Fibroblast of lung (primary cell): ENCODE results near the gene RIMS3. TPM values are rescaled to one million over a fixed set of nuclear protein-coding genes. Genes with fewer than 3 reads are reported as not detected.

Experiments
- DNase-seq, 2 donors: peaks; one replicate each; pipeline versions ENCODE4 v3.0.0 to v3.0.0-alpha.2; 2010; ENCODE audit warnings: low read depth in 2 of 2
- H2AFZ ChIP-seq: 2 replicates; pipeline ENCODE4 v1.5.1; 2012; ENCODE audit warnings: low read length, control low read depth, inconsistent platforms
- H3K27ac ChIP-seq: 2 replicates; pipeline ENCODE4 v1.5.1; 2011; ENCODE audit warnings: low read length, control low read depth; ENCODE audit not compliant: insufficient read depth
- H3K27me3 ChIP-seq: 2 replicates; pipeline ENCODE4 v1.5.1; 2011; ENCODE audit warnings: mild to moderate bottlenecking, low read length; ENCODE audit not compliant: control insufficient read depth, insufficient read depth
- H3K36me3 ChIP-seq: 2 replicates; pipeline ENCODE4 v1.5.1; 2011; ENCODE audit warnings: low read length; ENCODE audit not compliant: control insufficient read depth, insufficient read depth
- H3K4me1 ChIP-seq: 2 replicates; pipeline ENCODE4 v1.5.1; 2011; ENCODE audit warnings: low read length; ENCODE audit not compliant: control insufficient read depth, insufficient read depth; ENCODE audit errors: extremely low read depth
- H3K4me2 ChIP-seq: 2 replicates; pipeline ENCODE4 v1.5.1; 2011; ENCODE audit warnings: low read length, control low read depth; ENCODE audit not compliant: insufficient read depth; ENCODE audit errors: extremely low read depth
- H3K4me3 ChIP-seq, 4 experiments: fragments of 200-600 bp in 1 of 4; sonication (generic) in 1 of 4; replicated peaks in 1 of 4; 2 replicates each; pipeline ENCODE4 v1.5.1; 2011 to 2016; ENCODE audit warnings: low read length in 4 of 4, low read depth in 3 of 4, mild to moderate bottlenecking in 3 of 4, control low read depth in 2 of 4, inconsistent platforms in 1 of 4, mixed read lengths in 1 of 4; ENCODE audit not compliant: insufficient read depth in 1 of 4; ENCODE audit errors: control extremely low read depth in 1 of 4
- H3K79me2 ChIP-seq: 2 replicates; pipeline ENCODE4 v1.5.1; 2012; ENCODE audit warnings: mild to moderate bottlenecking, low read length, inconsistent platforms; ENCODE audit not compliant: control insufficient read depth, insufficient read depth
- H3K9ac ChIP-seq: 2 replicates; pipeline ENCODE4 v1.5.1; 2011; ENCODE audit warnings: mild to moderate bottlenecking, low read length, control low read depth; ENCODE audit not compliant: insufficient read depth
- H3K9me3 ChIP-seq: 2 replicates; pipeline ENCODE4 v1.5.1; 2012; ENCODE audit warnings: low read depth, low read length; ENCODE audit not compliant: control insufficient read depth, insufficient read depth
- H4K20me1 ChIP-seq: 2 replicates; pipeline ENCODE4 v1.5.1; 2011; ENCODE audit warnings: low read length; ENCODE audit not compliant: control insufficient read depth, insufficient read depth; ENCODE audit errors: extremely low read depth
- CTCF ChIP-seq, 2 donors: IDR thresholded peaks in 1 of 2; conservative IDR thresholded peaks in 1 of 2; 1 replicate in 1 of 2; 2 replicates in 1 of 2; pipeline ENCODE4 v1.5.1; 2011 to 2012; ENCODE audit warnings: low read length in 2 of 2, control low read depth in 1 of 2, inconsistent platforms in 1 of 2, low read depth in 1 of 2, mild to moderate bottlenecking in 1 of 2
- EZH2 ChIP-seq: IDR thresholded peaks from 2 replicates; pipeline ENCODE4 v1.5.1; 2012; ENCODE audit warnings: low read length, control low read depth, mild to moderate bottlenecking; ENCODE audit errors: missing control alignments
- polyA plus RNA-seq, 2 donors: library from polyadenylated mRNA; depleted of rRNA in 1 of 2; stranded (reverse) in 1 of 2; unstranded in 1 of 2; fragments of >200 nt; gene quantifications; 2 replicates each; pipeline ENCODE4 v1.2.1, GENCODE V29; 2011 to 2012; ENCODE audit warnings: missing spikeins in 1 of 2
- total RNA-seq: library from RNA; depleted of rRNA; stranded (reverse); fragments of >200 nt; gene quantifications from 2 replicates; pipeline ENCODE4 v1.2.1, GENCODE V29; 2014

RIMS3 gene
- total and polyA plus RNA-seq, 2 donors (not counting 1 experiment from before 2014, with no cell fraction given), result 0.11 to 0.33 TPM

GRCh38 chr1:40662151-40662550, 3.3 kb downstream of the RIMS3 start:
- Histone ChIP-seq H3K4me2 (no peak overlapping the region), H3K36me3 (no peaks in the 10 kb centered on the region), H4K20me1 (no peaks in the 10 kb centered on the region), H2AFZ (no peak overlapping the region), H3K79me2 (no peaks in the 10 kb centered on the region), H3K4me3 (no peak overlapping the region), H3K27ac (no peak overlapping the region), H3K27me3 (peaks cover 32% of the 10 kb centered on the region), H3K4me1 (no peaks in the 10 kb centered on the region), H3K9ac (no peak overlapping the region), H3K9me3 (no peaks in the 10 kb centered on the region)
- no peak for TF ChIP-seq EZH2
- DNase-seq, result no peak

GRCh38 chr1:40661678-40662077, 3.8 kb downstream of the RIMS3 start:
- H3K79me2 ChIP-seq, result no peaks in the 10 kb centered on the region
- no peaks in the 10 kb centered on the region for H4K20me1 ChIP-seq
- no peaks in the 10 kb centered on the region for H3K9me3 ChIP-seq
- no peak for DNase-seq
- H3K4me1 ChIP-seq, result no peaks in the 10 kb centered on the region
- H3K27me3 ChIP-seq, result peaks cover 36% of the 10 kb centered on the region
- TF ChIP-seq EZH2, result no peak
- TF ChIP-seq CTCF (conservative IDR thresholded peaks at IDR 0.05 in 1 of 2, IDR thresholded peaks at IDR 0.05 in 1 of 2; ENCODE audit: low read depth in 1 of 2, low read length in 2 of 2), result no peak
- no peak overlapping the region for H3K4me2 ChIP-seq
- no peak overlapping the region for H3K9ac ChIP-seq
- H3K4me3 ChIP-seq, result no peak overlapping the region
- no peak overlapping the region for H3K27ac ChIP-seq
- no peaks in the 10 kb centered on the region for H3K36me3 ChIP-seq
- H2AFZ ChIP-seq, result no peak overlapping the region

GRCh38 chr1:40659649-40659947, 5.9 kb downstream of the RIMS3 start:
- Histone ChIP-seq H3K9ac (no peak overlapping the region), H3K4me2 (no peak overlapping the region), H3K36me3 (no peaks in the 10 kb centered on the region), H2AFZ (no peak overlapping the region), H3K27me3 (peaks cover 34% of the 10 kb centered on the region), H3K79me2 (no peaks in the 10 kb centered on the region), H3K9me3 (no peaks in the 10 kb centered on the region), H3K4me3 (no peak overlapping the region), H4K20me1 (no peaks in the 10 kb centered on the region), H3K27ac (no peak overlapping the region), H3K4me1 (no peaks in the 10 kb centered on the region)
- no peak for TF ChIP-seq CTCF (conservative IDR thresholded peaks at IDR 0.05 in 1 of 2, IDR thresholded peaks at IDR 0.05 in 1 of 2; ENCODE audit: low read depth in 1 of 2, low read length in 2 of 2)
- no peak for TF ChIP-seq EZH2
- no peak for DNase-seq
